H1 (cell line): ENCODE measurements around the gene SEC16A. TPM values are rescaled to one million over a fixed set of nuclear protein-coding genes. Genes with fewer than 3 reads are reported as not detected.

Experiments used
- CHD7 ChIP-seq: fragments of 300-600 bp; sonication (generic); IDR thresholded peaks from 2 replicates; pipeline ENCODE4 v1.7.1; 2012; ENCODE audit warnings: low read length, moderate library complexity, mild to moderate bottlenecking, inconsistent platforms; ENCODE audit not compliant: insufficient replicate concordance
- KDM1A ChIP-seq: fragments of 200-600, 300-600 bp; sonication (generic); IDR thresholded peaks from 2 replicates; pipeline ENCODE4 v1.7.1; 2016; ENCODE audit warnings: mild to moderate bottlenecking, low read length, borderline replicate concordance
- SRF ChIP-seq: IDR thresholded peaks from 2 replicates; pipeline ENCODE4 v1.6.1; 2011; ENCODE audit warnings: mild to moderate bottlenecking, low read depth, low read length, moderate library complexity
- polyA plus RNA-seq, 7 experiments: library from polyadenylated mRNA; depleted of rRNA in 3 of 7; stranded (reverse) in 5 of 7; unstranded in 2 of 7; fragments of >200 nt in 5 of 7; fragments of 200-250 nt in 2 of 7; gene quantifications; 1 replicate in 5 of 7; 2 replicates in 1 of 7; 4 replicates in 1 of 7; pipeline versions ENCODE4 v1.2.1 to v1.2.3, GENCODE V29; 2011 to 2013; ENCODE audit warnings: missing spikeins in 2 of 7, mixed read lengths in 2 of 7
- total RNA-seq: library from RNA; stranded (reverse); fragmentation: NEBNext Ultra II Directional; extraction: Animal tissue kit (Norgen Biotek cat#: 25700); gene quantifications from 2 replicates; pipeline ENCODE4 v1.2.1, GENCODE V29; 2021

The SEC16A gene
- total and polyA plus RNA-seq, 2 of the 8 experiments (the other 6 are each of a cell fraction or from before 2014, with no cell fraction given) = 21.6 to 49.0 TPM

DNA sequence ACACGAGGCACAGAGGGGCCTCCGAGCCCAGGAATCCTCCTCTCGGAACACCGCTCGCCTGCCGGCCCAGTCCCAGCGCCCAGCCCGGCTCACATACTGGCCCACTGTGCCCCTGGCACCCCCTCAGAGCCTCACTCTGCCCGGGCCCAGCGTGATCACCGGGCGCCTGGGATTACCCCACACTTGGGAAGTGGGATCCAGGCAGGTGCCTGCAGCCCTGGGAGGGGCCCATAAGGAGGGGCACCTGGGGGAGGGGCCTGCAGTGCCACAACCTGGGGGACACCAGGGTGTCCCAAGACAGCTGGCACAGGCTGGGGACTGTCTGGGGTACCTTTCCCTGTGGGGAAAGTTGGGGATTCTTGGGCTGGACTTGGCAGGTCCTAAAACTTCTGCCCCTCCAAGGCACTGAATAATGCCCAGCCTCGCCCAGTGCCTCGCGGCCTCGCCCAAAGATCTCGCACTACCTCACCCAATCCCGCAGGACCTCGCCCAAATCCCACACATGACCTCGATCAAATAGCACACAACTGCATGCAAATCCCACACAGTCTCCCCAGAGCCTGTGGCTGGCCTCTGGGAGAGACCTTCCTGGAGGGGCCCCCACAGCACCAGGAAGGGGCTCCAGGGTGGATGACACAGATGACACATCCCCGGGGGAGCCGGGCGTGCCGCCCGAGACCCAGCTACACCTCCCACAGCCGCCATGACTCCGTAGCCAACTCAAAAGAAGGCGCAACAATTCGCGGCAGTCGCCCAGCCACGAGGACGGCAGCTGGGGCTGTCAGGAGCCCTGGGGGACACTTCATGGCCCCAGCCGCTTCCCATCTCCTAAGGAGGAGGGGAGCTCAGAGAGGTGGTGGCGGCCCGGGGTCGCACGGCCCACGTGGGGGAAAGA, 49.3 kb upstream of the SEC16A start (continued):
- TF ChIP-seq CHD7 (no peak), KDM1A (no peak), SRF (no peak)
